DMS53 treated with DMSO at 0.1 percent for 48 hours (cell line): ENCODE data around the gene XRN1.
"Not testable (repeated sequence)": the region's sequence is repeated elsewhere in the genome, so short reads cannot be mapped to it uniquely, and the experiment has no call there.

Experiments used
- DNase-seq: peaks from one replicate; lab custom pipeline; 2025; ENCODE audit not compliant: unreplicated experiment; lab: John Stamatoyannopoulos, UW

XRN1 gene

GRCh38 chr3:142337994-142338393 lies 109.8 kb downstream of the XRN1 start:
- DNase-seq = no peak

GRCh38 chr3:142332390-142332789 lies 115.4 kb downstream of the XRN1 start:
- no peak for DNase-seq

- DNase-seq = not testable (repeated sequence)
Measured at GRCh38 chr3:142324275-142324953, 123.4 kb downstream of the XRN1 start.

GRCh38 chr3:142319912-142320311 lies 127.9 kb downstream of the XRN1 start:
- DNase-seq = no peak

GRCh38 chr3:142319094-142319493 lies 128.7 kb downstream of the XRN1 start:
- DNase-seq = no peak

- DNase-seq = no peak
Measured at GRCh38 chr3:142318331-142318730, 129.5 kb downstream of the XRN1 start.

GRCh38 chr3:142315978-142316388 lies 131.9 kb downstream of the XRN1 start:
- DNase-seq = peak; percentile 15

- DNase-seq = no peak
Measured at GRCh38 chr3:142315083-142315482, 132.8 kb downstream of the XRN1 start.

GRCh38 chr3:142310439-142310838 lies 137.4 kb downstream of the XRN1 start:
- DNase-seq = no peak

- DNase-seq = not testable (repeated sequence)
Measured at GRCh38 chr3:142302847-142303246, 145.0 kb downstream of the XRN1 start.

- DNase-seq = no peak
Measured at GRCh38 chr3:142298626-142299025, 149.2 kb downstream of the XRN1 start.

GRCh38 chr3:142296507-142296906 lies 151.3 kb downstream of the XRN1 start:
- DNase-seq = no peak

GRCh38 chr3:142287866-142288638 lies 159.8 kb downstream of the XRN1 start:
- no peak for DNase-seq

GRCh38 chr3:142285083-142285517 lies 162.7 kb downstream of the XRN1 start:
- DNase-seq = no peak

GRCh38 chr3:142282503-142282902 lies 165.3 kb downstream of the XRN1 start:
- no peak for DNase-seq

GRCh38 chr3:142281474-142281873 lies 166.4 kb downstream of the XRN1 start:
- DNase-seq = no peak

GRCh38 chr3:142279965-142280590 lies 167.8 kb downstream of the XRN1 start:
- DNase-seq = peak; percentile 63

- no peak for DNase-seq
Measured at GRCh38 chr3:142278451-142278850, 169.4 kb downstream of the XRN1 start.

GRCh38 chr3:142276781-142277180 lies 171.1 kb downstream of the XRN1 start:
- DNase-seq = no peak

GRCh38 chr3:142275856-142276255 lies 172.0 kb downstream of the XRN1 start:
- DNase-seq = no peak

- no peak for DNase-seq
Measured at GRCh38 chr3:142274908-142275307, 172.9 kb downstream of the XRN1 start.

- DNase-seq = no peak
Measured at GRCh38 chr3:142273501-142273900, 174.3 kb downstream of the XRN1 start.
